Small intestine (tissue), 7 donors: ENCODE data around the gene CTSL. TPM values are rescaled to one million over a fixed set of nuclear protein-coding genes. Genes with fewer than 3 reads are reported as not detected.

Experiments used
- DNase-seq, 2 donors: peaks; one replicate each; pipeline versions ENCODE4 v3.0.0 to v3.0.0-alpha.2; 2013
- FAIRE-seq: peaks from 2 replicates; lab custom pipeline; 2012; peaks lifted over from hg19 to GRCh38; lab: Jason Lieb, UNC
- H3K27ac ChIP-seq, 3 donors: one replicate each; pipeline ENCODE4 v1.5.1; 2013; ENCODE audit warnings: low read length in 2 of 3, mild to moderate bottlenecking in 2 of 3, control low read depth in 1 of 3, inconsistent platforms in 1 of 3, low read depth in 1 of 3, moderate library complexity in 1 of 3
- H3K27me3 ChIP-seq, 3 donors: one replicate each; pipeline ENCODE4 v1.6.1; 2013; ENCODE audit warnings: low read length in 3 of 3, inconsistent platforms in 1 of 3; ENCODE audit not compliant: control insufficient read depth in 3 of 3, insufficient read depth in 3 of 3
- H3K36me3 ChIP-seq, 3 donors: one replicate each; pipeline ENCODE4 v1.6.1; 2013; ENCODE audit warnings: low read length in 3 of 3, inconsistent platforms in 1 of 3, low read depth in 1 of 3, mild to moderate bottlenecking in 1 of 3, moderate library complexity in 1 of 3; ENCODE audit not compliant: control insufficient read depth in 3 of 3, insufficient read depth in 2 of 3
- H3K4me1 ChIP-seq, 3 donors: one replicate each; pipeline ENCODE4 v1.6.1; 2013; ENCODE audit warnings: low read length in 2 of 3, inconsistent platforms in 1 of 3, low read depth in 1 of 3, mild to moderate bottlenecking in 1 of 3, moderate library complexity in 1 of 3; ENCODE audit not compliant: control insufficient read depth in 3 of 3, insufficient read depth in 2 of 3
- H3K4me3 ChIP-seq, 3 donors: one replicate each; pipeline ENCODE4 v1.5.1; 2013; ENCODE audit warnings: low read length in 3 of 3, control low read depth in 1 of 3, inconsistent platforms in 1 of 3, low read depth in 1 of 3, mild to moderate bottlenecking in 1 of 3, moderate library complexity in 1 of 3
- H3K9me3 ChIP-seq, 2 donors: one replicate each; pipeline ENCODE4 v1.6.1; 2013; ENCODE audit warnings: low read depth in 1 of 2, low read length in 1 of 2; ENCODE audit not compliant: control insufficient read depth in 2 of 2, insufficient read depth in 1 of 2
- WGBS, 3 donors: extraction: QIAGEN DNeasy Blood & Tissue Kit; methylation state at CpG; one replicate each; pipeline ENCODE4 v1.1.7; 2013; 5-methylcytosine and 5-hydroxymethylcytosine counted together
- polyA plus RNA-seq, 4 donors: library from polyadenylated mRNA; stranded (reverse) in 3 of 4; unstranded in 1 of 4; fragments of 200-250 nt in 3 of 4; fragments of 120-200 nt in 1 of 4; gene quantifications; one replicate each; pipeline versions ENCODE4 v1.2.1 to v1.2.3, GENCODE V29; 2013
- donor health status: healthy with polysubstance abuse.
- donor health status: control.
- donor health status: control.
- donor health status: Bipolar disorder and iron deficiency.
- donor health status: healthy.

Gene CTSL
- polyA plus RNA-seq, 4 donors: 21.0 to 108 (median 57.1) TPM

GRCh38 chr9:87694236-87694755 is 31.6 kb upstream of the CTSL start:
- Histone ChIP-seq H3K4me3 (no peak overlapping the region), H3K27ac (no peak overlapping the region), H3K4me1 (no peaks in the 10 kb centered on the region), H3K27me3 (no peaks in the 10 kb centered on the region), H3K9me3 (peaks cover 0 to 9% of the 10 kb centered on the region in 2 donors), H3K36me3 (peaks cover 0 to 15% (median 3%) of the 10 kb centered on the region in 3 donors)
- FAIRE-seq: no peak
- DNase-seq: no peak
- WGBS, 3 donors: 87 to 98% (median 93%) methylated on average over 3 of the region's 3 CpGs

GRCh38 chr9:87695523-87695922 is 30.4 kb upstream of the CTSL start:
- Histone ChIP-seq H3K27ac (no peak overlapping the region), H3K9me3 (peaks cover 0 to 9% of the 10 kb centered on the region in 2 donors), H3K4me1 (no peaks in the 10 kb centered on the region), H3K4me3 (no peak overlapping the region), H3K36me3 (peaks cover 0 to 19% (median 0%) of the 10 kb centered on the region in 3 donors), H3K27me3 (no peaks in the 10 kb centered on the region)
- DNase-seq: no peak
- 84 to 91% (median 88%) methylated on average over 1 of the region's 1 CpG for WGBS, 3 donors
- FAIRE-seq: no peak

GRCh38 chr9:87696641-87697040 is 29.3 kb upstream of the CTSL start:
- no peak for DNase-seq
- H3K27ac ChIP-seq: no peak overlapping the region
- H3K4me1 ChIP-seq: no peaks in the 10 kb centered on the region
- no peak overlapping the region for H3K4me3 ChIP-seq
- 81 to 93% (median 87%) methylated on average over 7 of the region's 7 CpGs for WGBS, 3 donors
- no peak for FAIRE-seq
- peaks cover 0 to 22% (median 0%) of the 10 kb centered on the region in 3 donors for H3K36me3 ChIP-seq
- peaks cover 0 to 9% of the 10 kb centered on the region in 2 donors for H3K9me3 ChIP-seq
- no peaks in the 10 kb centered on the region for H3K27me3 ChIP-seq

GRCh38 chr9:87698069-87698809 is 27.7 kb upstream of the CTSL start:
- Histone ChIP-seq H3K27ac (no peak overlapping the region), H3K9me3 (peaks cover 0 to 9% of the 10 kb centered on the region in 2 donors), H3K27me3 (no peaks in the 10 kb centered on the region), H3K4me1 (no peaks in the 10 kb centered on the region), H3K4me3 (no peak overlapping the region), H3K36me3 (peaks cover 0 to 26% (median 0%) of the 10 kb centered on the region in 3 donors)
- DNase-seq: no peak
- 80 to 88% (median 86%) methylated on average over 14 of the region's 14 CpGs for WGBS, 3 donors
- FAIRE-seq: no peak

- no peaks in the 10 kb centered on the region for H3K9me3 ChIP-seq
- H3K27ac ChIP-seq: no peak overlapping the region
- no peak for DNase-seq
- no peak for FAIRE-seq
- WGBS, 3 donors: 94 to 99% (median 95%) methylated on average over 4 of the region's 4 CpGs
- no peaks in the 10 kb centered on the region for H3K4me1 ChIP-seq
- peaks cover 0 to 22% (median 0%) of the 10 kb centered on the region in 3 donors for H3K36me3 ChIP-seq
- H3K4me3 ChIP-seq: no peak overlapping the region
- no peaks in the 10 kb centered on the region for H3K27me3 ChIP-seq
Observed at GRCh38 chr9:87699835-87700234, 26.1 kb upstream of the CTSL start.

- Histone ChIP-seq H3K4me1 (no peaks in the 10 kb centered on the region), H3K4me3 (no peak overlapping the region), H3K27me3 (no peaks in the 10 kb centered on the region), H3K27ac (no peak overlapping the region), H3K36me3 (peaks cover 0 to 26% (median 0%) of the 10 kb centered on the region in 3 donors), H3K9me3 (no peaks in the 10 kb centered on the region)
- no peak for FAIRE-seq
- DNase-seq: no peak
- 87 to 96% (median 92%) methylated on average over 9 of the region's 9 CpGs for WGBS, 3 donors
Observed at GRCh38 chr9:87701491-87701890, 24.4 kb upstream of the CTSL start.

- Histone ChIP-seq H3K4me3 (no peak overlapping the region), H3K27me3 (no peaks in the 10 kb centered on the region), H3K9me3 (no peaks in the 10 kb centered on the region), H3K36me3 (peaks cover 0 to 31% (median 0%) of the 10 kb centered on the region in 3 donors), H3K4me1 (no peaks in the 10 kb centered on the region), H3K27ac (no peak overlapping the region)
- 76 to 88% (median 87%) methylated on average over 6 of the region's 6 CpGs for WGBS, 3 donors
- no peak for FAIRE-seq
- no peak for DNase-seq
Observed at GRCh38 chr9:87701931-87702421, 23.9 kb upstream of the CTSL start.

GRCh38 chr9:87702921-87703320 is 23.0 kb upstream of the CTSL start:
- no peak for FAIRE-seq

More at GRCh38 chr9:87702921-87703320, 23.0 kb upstream of the CTSL start:
- 88 to 92% (median 92%) methylated on average over 9 of the region's 9 CpGs for WGBS, 3 donors
- H3K27ac ChIP-seq: no peak overlapping the region
- H3K9me3 ChIP-seq: no peaks in the 10 kb centered on the region
- no peaks in the 10 kb centered on the region for H3K4me1 ChIP-seq
- peaks cover 0 to 32% (median 0%) of the 10 kb centered on the region in 3 donors for H3K36me3 ChIP-seq
- no peak for DNase-seq
- H3K4me3 ChIP-seq: no peak overlapping the region
- no peaks in the 10 kb centered on the region for H3K27me3 ChIP-seq
